ENCODE measurements around the gene TMEM170B. TPM values are rescaled to one million over a fixed set of nuclear protein-coding genes. Genes with fewer than 3 reads are reported as not detected.
A peak's percentile ranks its signal among the peaks of the same experiment; 100 is the strongest.

The TMEM170B gene
- total RNA-seq (10 to 100 TPM in 1 of 5 experiments, 1 to 10 TPM in 3, under 1 TPM in 1; 0.29 to 12.7 (median 3.4) TPM), polyA plus RNA-seq (under 1 TPM; 0.37 TPM), total RNA-seq (4.2 reads per million, percentile 21 among the genes with 10 or more reads in this experiment)

GRCh38 chr6:11537229-11538051, at the start of gene TMEM170B:
TSS of gene TMEM170B (plus strand) at chr6:11537749. CDS start at chr6:11538278, 529 bp downstream.
- Mint-ChIP-seq H3K27ac (peak within 1 kb of the TSS in 8 of 9 donors; percentile 67 to 93 (median 83)), H3K9me3 (no peaks in the 10 kb centered on the region), H3K36me3 (no peaks in the 10 kb centered on the region), H3K4me1 (peaks cover 6 to 28% (median 19%) of the 10 kb centered on the region in 7 donors), H3K4me3 (peak within 1 kb of the TSS; percentile 82 to 90 (median 88)), H3K27me3 (peaks cover 0 to 76% (median 7%) of the 10 kb centered on the region in 5 donors)
- peak within 1 kb of the TSS; percentile 76 for H3K27ac ChIP-seq (ENCODE audit: low read depth, low read length)
- ChIA-PET POLR2A (no interaction called here), CTCF (no interaction called here)
- peak within 1 kb of the TSS; percentile 62 for H3K4me3 ChIP-seq (ENCODE audit: low read length)
- peaks cover 4 to 5% of the 10 kb centered on the region in 2 donors for H3K4me1 ChIP-seq (ENCODE audit: control insufficient read depth in 2 of 2, insufficient read depth in 2 of 2, low read length in 2 of 2)
- no peaks in the 10 kb centered on the region for H3K9me3 ChIP-seq (ENCODE audit: control insufficient read depth in 2 of 3, low read length in 3 of 3)
- DNase-seq (peak; percentile 94 to 99 (median 98)), ATAC-seq (peak; percentile 95)
- no peaks in the 10 kb centered on the region for H3K27me3 ChIP-seq (ENCODE audit: control insufficient read depth in 2 of 2, insufficient read depth in 2 of 2, low read length in 2 of 2)
- no peaks in the 10 kb centered on the region for H3K36me3 ChIP-seq (ENCODE audit: control insufficient read depth in 2 of 3, insufficient read depth in 3 of 3, low read length in 3 of 3)
- intact Hi-C loops (cut with micrococcal nuclease): loop anchor here (1.0 to 5.0 kb wide), 13 partner anchors 38 to 1950 kb away; partner anchors contain the start of genes MAK (in 2 of the 2), SMIM13 (in 2 of the 2), GFOD1 (in 1 of the 2) and NEDD9 (in 1 of the 2)

GRCh38 chr6:11490996-11491395, 46.6 kb upstream of the TMEM170B start:
- DNase-seq (no peak), ATAC-seq (no peak)
- H3K27ac ChIP-seq (ENCODE audit: low read depth, low read length): no peak overlapping the region
- no peaks in the 10 kb centered on the region for H3K36me3 ChIP-seq (ENCODE audit: control insufficient read depth in 2 of 3, insufficient read depth in 3 of 3, low read length in 3 of 3)
- no peaks in the 10 kb centered on the region for H3K9me3 ChIP-seq (ENCODE audit: control insufficient read depth in 2 of 3, low read length in 3 of 3)
- Mint-ChIP-seq H3K27me3 (no peaks in the 10 kb centered on the region), H3K4me1 (no peaks in the 10 kb centered on the region), H3K4me3 (no peak overlapping the region), H3K9me3 (no peaks in the 10 kb centered on the region), H3K36me3 (no peaks in the 10 kb centered on the region), H3K27ac (no peak overlapping the region)
- H3K4me1 ChIP-seq (ENCODE audit: control insufficient read depth in 2 of 2, insufficient read depth in 2 of 2, low read length in 2 of 2): peaks cover 0 to 9% of the 10 kb centered on the region in 2 donors
- H3K4me3 ChIP-seq (ENCODE audit: low read length): no peak overlapping the region
- ChIA-PET CTCF (no interaction called here), POLR2A (no interaction called here)
- no peaks in the 10 kb centered on the region for H3K27me3 ChIP-seq (ENCODE audit: control insufficient read depth in 2 of 2, insufficient read depth in 2 of 2, low read length in 2 of 2)
- intact Hi-C loops (cut with micrococcal nuclease): loop anchor here in 1 of 2 donors (10.0 kb wide), 1 partner anchor 176 kb away; no protein-coding TSS in a partner anchor

GRCh38 chr6:11491596-11492463, 45.7 kb upstream of the TMEM170B start:
- Mint-ChIP-seq H3K9me3 (no peaks in the 10 kb centered on the region), H3K4me3 (no peak overlapping the region), H3K4me1 (peaks cover 0 to 2% (median 0%) of the 10 kb centered on the region in 7 donors), H3K36me3 (no peaks in the 10 kb centered on the region), H3K27ac (no peak overlapping the region), H3K27me3 (no peaks in the 10 kb centered on the region)
- Histone ChIP-seq H3K4me1 (ENCODE audit: control insufficient read depth in 2 of 2, insufficient read depth in 2 of 2, low read length in 2 of 2) (peaks cover 0 to 10% of the 10 kb centered on the region in 2 donors), H3K27me3 (ENCODE audit: control insufficient read depth in 2 of 2, insufficient read depth in 2 of 2, low read length in 2 of 2) (no peaks in the 10 kb centered on the region), H3K27ac (ENCODE audit: low read depth, low read length) (no peak overlapping the region), H3K9me3 (ENCODE audit: control insufficient read depth in 2 of 3, low read length in 3 of 3) (no peaks in the 10 kb centered on the region), H3K36me3 (ENCODE audit: control insufficient read depth in 2 of 3, insufficient read depth in 3 of 3, low read length in 3 of 3) (no peaks in the 10 kb centered on the region), H3K4me3 (ENCODE audit: low read length) (no peak overlapping the region)
- POLR2A ChIA-PET: no interaction called here
- no peak for DNase-seq
- CTCF ChIA-PET: interaction anchor here (6.5 kb wide), 1 partner anchor 346 kb away, joined by 46 read pairs; no protein-coding TSS in a partner anchor
- intact Hi-C loops (cut with micrococcal nuclease): loop anchor here in 1 of 2 donors (10.0 kb wide), 1 partner anchor 177 kb away; no protein-coding TSS in a partner anchor
- ATAC-seq: peak; percentile 38

GRCh38 chr6:11492464-11493290, 44.9 kb upstream of the TMEM170B start:
- no peaks in the 10 kb centered on the region for H3K27me3 ChIP-seq (ENCODE audit: control insufficient read depth in 2 of 2, insufficient read depth in 2 of 2, low read length in 2 of 2)
- ChIA-PET CTCF (interaction anchor here (0.9 to 6.5 kb wide), 3 partner anchors 321 to 347 kb away, joined by 6 to 46 read pairs (median 35); no protein-coding TSS in a partner anchor), POLR2A (no interaction called here)
- no peaks in the 10 kb centered on the region for H3K9me3 ChIP-seq (ENCODE audit: control insufficient read depth in 2 of 3, low read length in 3 of 3)
- no peak overlapping the region for H3K4me3 Mint-ChIP-seq
- peaks cover 0 to 3% (median 0%) of the 10 kb centered on the region in 7 donors for H3K4me1 Mint-ChIP-seq
- no peaks in the 10 kb centered on the region for H3K27me3 Mint-ChIP-seq
- intact Hi-C loops (cut with micrococcal nuclease): loop anchor here in 1 of 2 donors (10.0 kb wide), 1 partner anchor 178 kb away; no protein-coding TSS in a partner anchor
- no peaks in the 10 kb centered on the region for H3K36me3 Mint-ChIP-seq
- H3K9me3 Mint-ChIP-seq: no peaks in the 10 kb centered on the region
- no peak overlapping the region for H3K27ac ChIP-seq (ENCODE audit: low read depth, low read length)
- H3K4me3 ChIP-seq (ENCODE audit: low read length): no peak overlapping the region
- DNase-seq: no peak
- H3K36me3 ChIP-seq (ENCODE audit: control insufficient read depth in 2 of 3, insufficient read depth in 3 of 3, low read length in 3 of 3): no peaks in the 10 kb centered on the region
- H3K27ac Mint-ChIP-seq: no peak overlapping the region
- ATAC-seq: no peak
- H3K4me1 ChIP-seq (ENCODE audit: control insufficient read depth in 2 of 2, insufficient read depth in 2 of 2, low read length in 2 of 2): peaks cover 0 to 10% of the 10 kb centered on the region in 2 donors

GRCh38 chr6:11493974-11494373, 43.6 kb upstream of the TMEM170B start:
- CTCF ChIA-PET: interaction anchor here (1.0 to 6.5 kb wide), 3 partner anchors 319 to 349 kb away, joined by 3 to 46 read pairs (median 35); no protein-coding TSS in a partner anchor
- Histone ChIP-seq H3K27ac (ENCODE audit: low read depth, low read length) (no peak overlapping the region), H3K4me1 (ENCODE audit: control insufficient read depth in 2 of 2, insufficient read depth in 2 of 2, low read length in 2 of 2) (peaks cover 0 to 10% of the 10 kb centered on the region in 2 donors), H3K9me3 (ENCODE audit: control insufficient read depth in 2 of 3, low read length in 3 of 3) (no peaks in the 10 kb centered on the region), H3K4me3 (ENCODE audit: low read length) (no peak overlapping the region), H3K36me3 (ENCODE audit: control insufficient read depth in 2 of 3, insufficient read depth in 3 of 3, low read length in 3 of 3) (no peaks in the 10 kb centered on the region), H3K27me3 (ENCODE audit: control insufficient read depth in 2 of 2, insufficient read depth in 2 of 2, low read length in 2 of 2) (no peaks in the 10 kb centered on the region)
- H3K27ac Mint-ChIP-seq: no peak overlapping the region
- H3K36me3 Mint-ChIP-seq: no peaks in the 10 kb centered on the region
- intact Hi-C loops (cut with micrococcal nuclease): loop anchor here in 1 of 2 donors (10.0 kb wide), 1 partner anchor 179 kb away; no protein-coding TSS in a partner anchor
- H3K4me1 Mint-ChIP-seq: peaks cover 0 to 3% (median 0%) of the 10 kb centered on the region in 7 donors
- DNase-seq: no peak
- H3K27me3 Mint-ChIP-seq: no peaks in the 10 kb centered on the region
- no peaks in the 10 kb centered on the region for H3K9me3 Mint-ChIP-seq
- no peak for ATAC-seq
- POLR2A ChIA-PET: interaction anchor here (0.6 kb wide), 2 partner anchors 218 to 310 kb away, joined by 3 to 4 read pairs; no protein-coding TSS in a partner anchor
- no peak overlapping the region for H3K4me3 Mint-ChIP-seq
